Measurements from ENCODE around the gene CGB3. TPM values are rescaled to one million over a fixed set of nuclear protein-coding genes. Genes with fewer than 3 reads are reported as not detected.

Gene CGB3
- total and polyA plus RNA-seq, 5 donors from 2014 or later, result not detected

Other genes with a start within 250 kb of the CGB3 start
- gene BCAT2, start 213.3 kb downstream of the CGB3 start, total RNA-seq, result 16.4 TPM
- gene BCAT2, start 213.3 kb downstream of the CGB3 start, polyA plus RNA-seq, result 10 to 100 TPM; 19.5 to 23.0 (median 21.2) TPM
- gene HSD17B14, start 187.8 kb downstream of the CGB3 start, total RNA-seq, result 0.49 TPM
- 1 to 10 TPM in 1 of 4 donors, under 1 TPM in 3; 0.29 to 2.0 (median 0.61) TPM for gene HSD17B14, start 187.8 kb downstream of the CGB3 start, polyA plus RNA-seq
- 2.8 TPM for gene PLEKHA4, start 155.7 kb downstream of the CGB3 start, total RNA-seq
- gene PLEKHA4, start 155.7 kb downstream of the CGB3 start, polyA plus RNA-seq, result 1 to 10 TPM in 3 of 4 donors, under 1 TPM in 1; 0.84 to 4.6 (median 1.7) TPM
- 840 TPM for gene PPP1R15A, start 151.9 kb downstream of the CGB3 start, total RNA-seq
- gene PPP1R15A, start 151.9 kb downstream of the CGB3 start, polyA plus RNA-seq, result 10 to 100 TPM; 39.1 to 65.6 (median 52.4) TPM
- gene TULP2, start 125.6 kb downstream of the CGB3 start, total RNA-seq, result not detected
- not detected for gene TULP2, start 125.6 kb downstream of the CGB3 start, polyA plus RNA-seq
- 133 TPM for gene NUCB1, start 124.0 kb downstream of the CGB3 start, total RNA-seq
- 10 to 100 TPM; 72.8 to 99.3 (median 86.4) TPM for gene NUCB1, start 124.0 kb downstream of the CGB3 start, polyA plus RNA-seq
- gene DHDH, start 90.6 kb downstream of the CGB3 start, total RNA-seq, result not detected
- gene DHDH, start 90.6 kb downstream of the CGB3 start, polyA plus RNA-seq, result 1 to 10 TPM in 2 of 4 donors, under 1 TPM in 2; 0.68 to 2.4 (median 1.1) TPM
- 92.8 TPM for gene BAX, start 69.5 kb downstream of the CGB3 start, total RNA-seq
- gene BAX, start 69.5 kb downstream of the CGB3 start, polyA plus RNA-seq, result 10 to 100 TPM; 47.9 to 73.1 (median 61.1) TPM
- 575 TPM for gene FTL, start 59.0 kb downstream of the CGB3 start, total RNA-seq
- 1,000 to 10,000 TPM; 4,061 to 5,675 (median 4,823) TPM for gene FTL, start 59.0 kb downstream of the CGB3 start, polyA plus RNA-seq
- gene GYS1, start 31.0 kb downstream of the CGB3 start, total RNA-seq, result 37.1 TPM
- gene GYS1, start 31.0 kb downstream of the CGB3 start, polyA plus RNA-seq, result 10 to 100 TPM; 24.5 to 28.8 (median 26.2) TPM
- gene RUVBL2, start 30.4 kb downstream of the CGB3 start, total RNA-seq, result 18.5 TPM
- gene RUVBL2, start 30.4 kb downstream of the CGB3 start, polyA plus RNA-seq, result 10 to 100 TPM; 49.1 to 60.2 (median 52.9) TPM
- not detected for gene LHB, start 7.2 kb downstream of the CGB3 start, total RNA-seq
- gene LHB, start 7.2 kb downstream of the CGB3 start, polyA plus RNA-seq, result not detected
- gene CGB2, start 7.6 kb upstream of the CGB3 start, total RNA-seq, result not detected
- not detected for gene CGB2, start 7.6 kb upstream of the CGB3 start, polyA plus RNA-seq
- gene CGB1, start 12.6 kb upstream of the CGB3 start, total RNA-seq, result not detected
- not detected for gene CGB1, start 12.6 kb upstream of the CGB3 start, polyA plus RNA-seq
- not detected for gene CGB5, start 19.5 kb upstream of the CGB3 start, total RNA-seq
- gene CGB5, start 19.5 kb upstream of the CGB3 start, polyA plus RNA-seq, result not detected
- gene CGB8, start 24.8 kb upstream of the CGB3 start, total RNA-seq, result not detected
- gene CGB8, start 24.8 kb upstream of the CGB3 start, polyA plus RNA-seq, result not detected
- not detected for gene CGB7, start 33.4 kb upstream of the CGB3 start, total RNA-seq
- not detected for gene CGB7, start 33.4 kb upstream of the CGB3 start, polyA plus RNA-seq
- not detected for gene NTF4, start 40.5 kb upstream of the CGB3 start, total RNA-seq
- gene NTF4, start 40.5 kb upstream of the CGB3 start, polyA plus RNA-seq, result not detected
- not detected for gene KCNA7, start 48.4 kb upstream of the CGB3 start, total RNA-seq
- not detected for gene KCNA7, start 48.4 kb upstream of the CGB3 start, polyA plus RNA-seq
- gene SNRNP70, start 61.1 kb upstream of the CGB3 start, total RNA-seq, result 381 TPM
- 10 to 100 TPM; 45.5 to 55.4 (median 52.2) TPM for gene SNRNP70, start 61.1 kb upstream of the CGB3 start, polyA plus RNA-seq
- gene LIN7B, start 90.0 kb upstream of the CGB3 start, total RNA-seq, result 5.5 TPM
- gene LIN7B, start 90.0 kb upstream of the CGB3 start, polyA plus RNA-seq, result 1 to 10 TPM; 2.6 to 4.4 (median 4.2) TPM
- gene C19orf73, start 94.8 kb upstream of the CGB3 start, total RNA-seq, result 1.7 TPM
- 1 to 10 TPM; 1.1 to 3.7 (median 2.0) TPM for gene C19orf73, start 94.8 kb upstream of the CGB3 start, polyA plus RNA-seq
- 2.6 TPM for gene PPFIA3, start 95.2 kb upstream of the CGB3 start, total RNA-seq
- gene PPFIA3, start 95.2 kb upstream of the CGB3 start, polyA plus RNA-seq, result under 1 TPM in 3 of 4 donors, not detected in 1; 0.11 to 0.17 (median 0.17) TPM
- not detected for gene HRC, start 131.1 kb upstream of the CGB3 start, total RNA-seq
- not detected for gene HRC, start 131.1 kb upstream of the CGB3 start, polyA plus RNA-seq
- gene TRPM4, start 133.5 kb upstream of the CGB3 start, total RNA-seq, result not detected
- gene TRPM4, start 133.5 kb upstream of the CGB3 start, polyA plus RNA-seq, result not detected